GM19025 (cell line): ENCODE measurements around the gene KCNJ13.

Experiments
- ATAC-seq: cut with Tn5 transposase; IDR thresholded peaks from one replicate; pipeline ENCODE4 v1.9.1; 2021; ENCODE audit warnings: mild to moderate bottlenecking, low read depth, moderate library complexity; ENCODE audit not compliant: unreplicated experiment

The KCNJ13 gene

DNA sequence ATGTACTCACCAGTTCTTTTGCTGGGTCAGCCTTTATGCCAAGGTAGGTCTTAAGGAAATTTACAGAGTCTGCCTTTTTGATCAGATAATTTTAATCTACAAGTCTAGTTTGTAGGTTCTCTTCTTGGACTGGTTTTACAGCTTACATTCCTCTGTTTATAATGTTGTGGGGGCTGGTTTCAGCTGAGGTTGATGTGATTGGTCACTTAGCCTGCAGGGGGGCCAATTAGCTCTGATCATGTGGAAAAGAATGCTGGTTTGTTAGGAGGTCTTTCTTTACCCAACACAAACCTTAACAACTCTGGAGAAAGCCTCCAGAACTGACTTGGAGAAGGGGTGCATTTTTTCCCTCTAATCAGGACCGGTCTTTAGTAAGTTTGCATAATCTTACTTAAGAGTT is at the start of gene KCNJ13:
Gene KCNJ13 (minus strand): TSS at position 131 of the 400 bp plus-strand sequence. CDS start 5,203 bp downstream, outside the sequence.
- no peak for ATAC-seq

DNA sequence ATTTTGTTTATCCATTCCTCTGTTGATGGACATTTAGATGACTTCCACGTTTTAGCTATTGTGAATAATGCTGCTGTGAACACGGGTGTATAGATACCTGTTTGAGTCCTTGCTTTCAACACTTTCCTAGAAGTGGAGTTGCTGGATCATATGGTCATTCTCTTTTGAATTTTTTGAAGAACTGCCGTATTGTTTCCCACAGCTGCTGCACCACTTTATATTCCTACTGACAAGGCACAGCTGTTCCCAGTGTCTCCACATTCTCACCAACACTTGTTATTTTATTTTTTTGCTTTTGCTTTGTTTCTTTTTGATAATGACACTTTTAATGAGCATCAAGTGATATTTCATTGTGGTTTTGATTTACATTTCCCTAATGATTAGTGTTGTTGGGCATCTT is 41.4 kb upstream of the KCNJ13 start:
- ATAC-seq: no peak

DNA sequence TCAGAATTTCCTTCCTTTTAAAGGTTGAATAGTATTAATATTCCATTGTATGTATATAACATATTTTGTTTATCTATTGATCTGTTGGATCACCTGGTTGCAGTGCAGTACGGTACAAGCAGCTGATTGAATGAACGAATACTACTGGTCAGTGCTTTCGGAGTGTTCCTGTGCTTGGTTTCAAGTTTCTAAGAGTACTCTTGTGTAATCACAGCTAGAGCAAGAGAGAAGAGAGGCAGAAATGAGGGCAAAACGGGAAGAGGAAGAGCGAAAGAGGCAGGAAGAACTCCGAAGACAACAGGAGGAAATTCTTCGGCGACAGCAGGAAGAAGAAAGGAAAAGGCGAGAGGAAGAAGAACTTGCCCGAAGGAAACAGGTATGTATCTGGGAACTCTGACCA is 40.3 kb upstream of the KCNJ13 start:
- ATAC-seq: no peak

DNA sequence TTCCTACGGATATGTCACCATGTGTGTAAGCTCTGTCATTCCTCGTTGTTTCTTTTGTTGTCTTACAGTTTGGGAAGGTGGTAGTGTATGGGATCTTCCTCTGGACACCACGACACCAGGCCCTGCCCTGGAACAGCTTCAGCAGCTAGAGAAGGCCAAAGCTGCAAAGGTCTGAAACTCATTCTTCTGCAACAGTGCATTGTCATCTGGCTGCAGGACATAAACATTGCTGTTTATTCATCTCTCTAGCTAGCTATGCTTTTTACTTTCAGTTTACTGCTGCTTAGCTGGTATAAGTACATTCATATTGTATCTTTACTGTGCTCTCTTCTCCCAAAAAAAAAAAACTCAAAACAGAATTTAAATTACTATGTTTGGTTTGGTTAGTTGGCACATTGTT is 39.2 kb upstream of the KCNJ13 start:
- no peak for ATAC-seq

DNA sequence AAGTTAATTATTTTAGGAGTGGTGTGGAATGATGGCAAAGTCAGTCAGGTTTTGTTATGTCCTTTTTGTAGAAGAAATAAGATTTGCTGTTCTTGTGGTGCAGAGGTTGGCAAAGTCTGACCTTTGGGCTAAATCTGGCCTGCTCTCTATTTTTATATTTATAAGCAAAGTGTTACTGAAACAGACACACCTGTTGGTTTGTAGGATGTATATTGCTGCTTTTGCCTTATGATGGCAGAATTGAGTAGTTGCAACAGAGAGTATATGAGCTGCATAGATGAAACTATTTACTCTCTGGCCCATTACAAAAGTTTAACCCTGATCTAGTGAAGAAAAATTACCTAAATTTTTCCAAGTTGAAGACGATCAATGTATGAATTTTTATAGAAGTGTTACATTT is 34.1 kb upstream of the KCNJ13 start:
- ATAC-seq: no peak

DNA sequence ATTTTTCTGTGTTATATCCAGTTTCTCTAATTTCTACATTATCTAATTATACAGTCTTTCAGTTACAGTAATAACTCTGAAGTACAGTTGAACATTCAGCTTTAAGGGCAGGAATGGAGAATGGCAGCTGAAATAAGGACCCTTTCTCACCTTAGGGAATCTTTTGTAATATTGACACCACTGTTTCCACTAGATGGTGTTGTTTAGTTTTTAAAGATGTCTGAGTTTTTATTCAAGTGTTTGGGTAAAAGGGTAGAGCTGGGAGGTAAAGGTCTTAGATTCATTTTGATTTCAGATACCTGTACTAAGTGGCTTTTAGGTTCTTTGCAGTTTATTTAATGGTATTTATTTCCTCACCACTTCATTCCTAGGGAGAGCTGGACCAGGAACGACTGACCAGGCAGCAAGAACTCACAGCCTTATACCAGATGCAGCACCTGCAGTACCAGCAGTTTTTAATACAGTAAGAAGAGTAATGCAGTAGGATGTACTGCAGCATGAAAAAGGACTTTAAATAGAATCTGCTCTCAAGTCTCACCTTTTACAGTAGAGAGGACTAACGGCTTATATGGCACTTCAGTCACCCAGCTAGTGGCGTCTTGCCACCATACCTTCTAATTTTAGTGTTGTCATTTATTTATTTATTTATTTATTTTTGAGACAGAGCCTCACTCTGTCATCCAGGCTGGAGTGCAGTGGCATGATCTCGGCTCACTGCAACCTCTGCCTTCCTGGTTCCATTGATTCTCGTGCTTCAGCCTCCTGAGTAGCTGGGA is 33.2 kb upstream of the KCNJ13 start:
- ATAC-seq: no peak

DNA sequence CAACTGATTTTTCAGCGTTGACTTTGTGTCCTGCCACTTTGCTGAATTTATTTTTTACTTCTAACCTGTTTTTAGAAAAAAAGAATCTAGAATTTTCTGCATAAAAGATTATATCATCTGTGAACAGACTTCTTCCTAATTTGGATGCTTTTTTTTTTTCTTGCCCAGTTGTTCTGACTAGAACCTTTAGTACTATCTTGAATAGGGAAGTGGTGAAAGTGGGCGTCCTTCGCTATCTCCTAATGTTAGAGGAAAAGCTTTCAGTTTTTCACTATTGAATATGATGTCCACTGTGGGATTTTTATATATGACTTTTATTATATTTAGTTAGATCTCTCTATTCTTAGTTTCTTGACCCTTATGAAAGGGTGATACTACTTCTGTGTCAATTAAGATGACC is 25.7 kb upstream of the KCNJ13 start:
- ATAC-seq: no peak

DNA sequence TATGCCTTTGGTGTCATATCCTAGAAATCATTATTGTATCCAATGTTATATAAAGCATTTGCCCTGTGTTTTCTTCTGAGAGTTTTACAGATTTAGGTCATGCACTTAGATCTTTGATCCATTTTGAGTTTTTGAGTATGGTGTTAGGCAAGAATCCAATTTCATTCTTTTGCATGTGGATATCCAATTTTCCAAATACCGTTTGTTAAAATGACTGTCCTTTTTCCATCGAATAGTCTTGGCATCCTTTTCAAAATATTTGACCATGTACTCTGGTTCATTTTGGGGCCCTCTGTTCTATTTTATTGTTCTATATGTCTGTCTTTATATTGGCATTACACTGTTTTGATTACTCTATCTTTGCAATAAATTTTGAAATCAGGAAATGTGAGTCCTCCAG is 23.8 kb upstream of the KCNJ13 start:
- no peak for ATAC-seq

DNA sequence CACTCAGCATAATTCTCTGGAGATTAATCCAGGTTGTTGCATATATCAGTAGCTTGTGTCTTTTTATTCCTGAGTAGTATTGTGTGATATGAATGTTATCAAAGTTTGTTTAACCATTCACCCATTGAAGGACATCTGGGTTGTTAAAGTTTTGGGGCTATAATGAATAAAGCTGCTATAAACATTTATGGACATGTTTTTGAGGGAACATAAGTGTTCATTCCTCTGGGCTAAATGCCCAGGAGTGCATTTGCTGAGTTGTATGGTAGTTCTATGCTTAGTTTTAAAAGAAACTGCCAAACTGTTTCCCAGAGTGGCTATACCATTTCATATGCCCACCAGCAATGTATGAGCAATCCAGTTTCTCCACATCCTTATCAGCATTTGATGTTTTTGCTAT is 21.8 kb upstream of the KCNJ13 start:
- ATAC-seq: no peak

DNA sequence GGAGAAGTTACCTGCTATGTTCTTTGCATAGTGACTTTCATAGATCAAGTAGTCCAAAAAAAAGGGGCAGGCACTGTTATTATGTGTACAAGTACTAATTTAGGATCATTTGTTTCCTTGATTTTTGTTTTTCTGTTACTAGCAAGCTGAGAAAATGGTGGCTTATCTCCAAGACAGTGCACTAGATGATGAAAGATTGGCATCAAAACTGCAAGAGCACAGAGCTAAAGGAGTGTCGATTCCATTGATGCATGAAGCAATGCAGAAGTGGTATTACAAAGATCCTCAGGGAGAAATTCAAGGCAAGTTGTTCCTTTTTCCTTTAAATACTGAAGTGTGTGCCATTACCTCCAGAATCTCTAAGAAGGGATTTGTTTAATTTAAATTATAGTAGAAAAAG is 19.6 kb upstream of the KCNJ13 start:
- ATAC-seq: no peak

DNA sequence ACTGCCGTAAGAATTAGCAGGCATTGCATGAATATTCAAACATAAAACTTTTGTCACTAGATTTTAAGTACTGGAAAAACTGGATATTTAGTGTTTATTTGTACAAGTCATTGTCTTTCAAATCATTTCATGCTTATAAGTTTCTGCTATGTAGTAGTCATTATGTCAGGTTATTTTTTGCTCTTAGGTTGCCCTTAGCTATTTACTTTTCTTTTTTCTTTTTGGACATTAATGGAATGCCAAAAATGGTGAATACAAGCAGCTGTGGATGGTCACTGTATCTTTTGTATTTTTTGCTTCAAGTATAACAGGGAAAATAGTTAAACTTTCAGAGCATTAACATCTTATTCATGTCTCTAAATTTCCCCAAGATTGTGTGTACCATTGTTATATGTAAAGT is 18.6 kb upstream of the KCNJ13 start:
- ATAC-seq: no peak

DNA sequence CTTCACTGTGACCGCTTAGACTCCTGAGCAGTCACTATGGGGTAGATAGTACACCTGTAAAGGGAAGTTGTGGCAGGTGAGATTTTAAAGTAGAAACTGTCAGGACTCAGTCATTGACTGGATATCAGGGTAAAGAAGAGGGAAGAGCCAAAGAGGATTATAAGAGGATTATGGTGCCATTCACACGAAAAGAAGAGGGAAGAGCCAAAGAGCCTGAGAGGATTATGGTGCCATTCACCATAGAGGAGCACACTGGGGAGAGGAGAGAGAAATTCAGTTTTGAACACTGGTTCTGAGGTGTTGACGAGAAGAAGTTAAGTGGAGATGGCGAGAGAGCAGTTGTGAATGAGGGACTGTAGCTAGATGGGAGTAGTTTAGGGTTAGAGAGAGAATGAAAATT is 16.9 kb upstream of the KCNJ13 start:
- ATAC-seq: no peak

DNA sequence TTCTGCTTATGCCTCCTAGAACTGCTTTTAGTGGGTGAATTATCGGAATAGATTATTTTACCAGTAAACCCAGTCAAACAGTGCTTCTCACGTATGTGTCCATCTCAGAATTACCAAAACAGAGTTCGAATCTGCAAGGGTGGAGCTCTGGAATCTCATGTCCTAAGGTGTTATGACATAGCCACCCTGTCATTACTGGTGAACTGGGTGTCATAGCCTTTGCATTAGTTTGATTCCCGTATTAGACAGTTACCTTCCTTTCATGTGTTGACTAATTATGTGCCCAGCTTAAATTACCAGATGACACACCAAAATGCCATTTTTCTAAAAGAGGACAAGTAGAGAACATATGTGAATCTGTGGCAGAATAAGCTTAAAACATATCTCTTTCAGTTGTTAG is 15.2 kb upstream of the KCNJ13 start:
- no peak for ATAC-seq

DNA sequence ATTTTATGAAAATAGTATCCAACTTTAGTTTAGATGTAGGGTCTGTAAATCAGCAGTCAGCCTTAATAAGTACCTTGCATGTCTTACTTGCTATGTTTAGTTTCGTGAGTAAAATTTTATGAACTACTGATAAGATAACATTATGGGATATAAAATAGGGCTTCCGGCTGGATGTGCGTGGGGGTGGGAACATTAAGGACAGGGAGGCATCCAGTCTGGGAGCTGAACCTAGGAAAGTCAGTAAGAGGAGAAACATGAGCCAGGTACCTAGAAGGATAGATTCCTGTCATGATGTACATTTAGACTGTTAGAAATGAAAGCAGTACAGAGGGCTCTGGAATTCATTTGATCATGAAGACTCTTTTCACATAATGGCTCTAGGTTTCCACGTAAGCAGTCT is 12.7 kb upstream of the KCNJ13 start:
- ATAC-seq: no peak

DNA sequence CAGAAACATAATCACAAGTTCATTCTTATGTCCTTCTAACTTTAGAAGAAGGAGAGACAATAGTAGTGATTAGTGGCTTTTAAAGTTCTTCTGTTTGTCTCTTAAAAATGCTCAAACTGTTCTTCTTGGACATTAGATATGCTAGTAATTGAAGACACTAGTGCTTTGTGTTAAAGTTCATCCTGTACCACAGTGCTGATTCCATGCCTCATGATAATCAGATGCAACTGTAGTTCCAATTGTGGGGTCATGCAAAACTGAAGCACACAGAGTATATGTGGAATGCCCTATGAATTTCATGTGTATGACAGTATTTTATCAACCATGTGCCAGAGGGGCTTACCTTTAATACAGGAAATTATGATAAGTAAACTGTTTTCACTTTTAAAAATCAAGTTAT is 11.4 kb upstream of the KCNJ13 start:
- no peak for ATAC-seq

DNA sequence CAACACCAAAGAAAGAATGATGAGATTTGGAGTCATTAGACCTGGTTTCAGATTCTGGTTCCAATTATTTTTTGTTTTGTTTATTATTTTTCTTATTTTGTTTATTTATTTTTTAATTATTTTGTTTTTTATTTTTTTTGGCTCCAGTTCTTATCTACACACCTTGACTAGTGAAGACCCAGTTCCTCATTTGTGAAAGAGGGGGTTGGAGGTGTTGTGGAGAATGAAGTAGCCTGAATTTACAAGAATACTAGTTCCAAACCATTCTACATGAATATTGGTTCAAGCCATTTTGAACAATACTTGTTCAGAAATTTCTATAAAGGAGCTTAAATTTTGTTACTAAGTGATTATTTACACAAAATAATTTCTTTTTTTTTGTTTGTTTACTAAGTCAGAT is 6.9 kb upstream of the KCNJ13 start:
- ATAC-seq: no peak

DNA sequence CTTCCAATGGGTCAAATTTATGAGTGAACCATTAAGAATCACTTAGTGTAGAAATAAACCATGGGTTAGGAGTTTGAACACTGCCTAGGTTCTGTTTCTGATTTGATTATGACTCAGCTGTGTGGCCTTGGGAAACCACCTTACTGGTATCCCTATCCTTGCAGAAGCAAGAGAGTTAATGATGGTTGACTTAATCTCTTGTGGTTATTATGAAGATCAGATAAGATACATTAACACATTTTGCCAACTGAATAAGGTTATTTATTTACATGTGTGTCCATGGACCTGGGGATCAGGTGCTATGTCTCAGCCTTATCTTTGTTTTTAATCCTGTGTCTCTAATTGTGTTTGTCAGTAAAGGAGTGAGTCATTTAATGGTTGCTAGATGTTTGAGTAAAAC is 5.4 kb upstream of the KCNJ13 start:
- ATAC-seq: peak; percentile 97

DNA sequence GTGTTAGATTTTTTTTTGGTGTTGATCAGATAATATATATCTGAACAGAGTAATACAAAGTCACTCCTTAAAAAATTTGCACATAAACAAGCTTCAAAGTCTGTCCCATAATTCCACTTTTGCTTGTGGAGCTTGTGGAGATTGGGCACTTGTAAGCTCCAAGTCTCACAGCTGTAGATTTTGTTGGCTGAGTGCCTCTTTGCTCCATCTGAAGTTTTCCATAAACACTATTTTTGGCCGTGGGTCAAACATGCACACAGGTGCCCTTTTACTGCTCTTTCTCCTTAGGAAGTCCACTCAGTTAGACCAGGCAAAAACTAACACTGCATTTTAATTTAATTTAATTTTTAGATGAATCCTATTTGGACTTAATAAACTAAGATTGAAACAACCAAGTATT is 3.6 kb upstream of the KCNJ13 start:
- no peak for ATAC-seq

DNA sequence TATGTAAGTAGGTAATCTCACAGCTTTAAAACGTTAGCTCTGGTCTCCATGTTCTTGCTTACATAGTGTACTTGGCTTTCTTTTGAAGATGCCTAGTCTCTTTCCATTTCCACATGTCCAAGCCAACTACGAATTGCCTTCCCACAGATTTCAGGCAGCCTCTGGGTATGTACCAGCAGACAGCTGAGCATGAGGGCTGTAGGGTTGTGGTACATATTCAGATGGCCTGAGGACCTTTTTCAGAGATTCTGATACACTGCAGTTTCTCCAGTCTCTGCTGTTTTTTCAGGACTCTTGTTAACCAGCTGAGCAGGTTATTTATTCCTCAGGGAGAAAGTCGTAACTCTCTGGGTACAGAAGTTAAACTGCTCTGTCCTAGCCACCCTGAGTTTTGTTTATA is 3.1 kb upstream of the KCNJ13 start:
- no peak for ATAC-seq

DNA sequence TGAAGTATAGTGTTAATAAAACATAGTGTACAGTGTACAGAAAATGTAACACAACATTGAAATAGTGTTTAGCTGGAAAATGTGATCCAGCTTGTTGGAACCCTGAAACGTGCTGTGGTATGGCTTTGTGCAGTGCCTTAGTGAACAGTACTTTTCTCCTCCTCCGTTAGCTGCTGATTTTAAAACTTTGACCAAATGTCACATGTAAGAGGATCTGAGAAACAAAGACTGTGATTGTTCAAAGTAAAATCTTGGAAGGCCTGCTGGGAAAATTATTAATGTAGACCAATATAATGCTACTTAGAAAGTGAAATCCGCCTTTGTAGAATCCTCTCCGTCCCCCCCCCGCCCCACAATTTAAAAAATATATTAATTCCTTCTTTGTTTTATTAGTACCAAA is 911 bp upstream of the KCNJ13 start:
- ATAC-seq: no peak

DNA sequence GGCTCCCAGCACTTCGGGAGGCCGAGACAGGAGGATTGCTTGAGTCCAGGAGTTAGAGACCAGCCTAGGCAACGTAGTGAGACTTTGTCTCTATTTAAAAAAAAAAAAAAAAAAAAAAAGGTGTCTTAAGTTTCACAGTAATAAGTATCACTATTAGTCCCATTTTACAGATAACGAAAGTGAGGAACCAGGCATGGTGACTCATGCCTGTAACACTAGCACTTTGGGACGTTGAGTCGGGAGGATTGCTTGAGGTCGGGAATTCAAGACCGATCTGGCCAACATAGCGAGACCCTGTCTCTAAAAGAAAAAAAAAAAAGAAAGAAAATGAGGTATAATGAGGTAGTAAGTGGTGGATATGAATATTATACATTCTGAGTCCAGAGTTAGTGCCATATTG is 2.5 kb downstream of the KCNJ13 start:
- no peak for ATAC-seq

DNA sequence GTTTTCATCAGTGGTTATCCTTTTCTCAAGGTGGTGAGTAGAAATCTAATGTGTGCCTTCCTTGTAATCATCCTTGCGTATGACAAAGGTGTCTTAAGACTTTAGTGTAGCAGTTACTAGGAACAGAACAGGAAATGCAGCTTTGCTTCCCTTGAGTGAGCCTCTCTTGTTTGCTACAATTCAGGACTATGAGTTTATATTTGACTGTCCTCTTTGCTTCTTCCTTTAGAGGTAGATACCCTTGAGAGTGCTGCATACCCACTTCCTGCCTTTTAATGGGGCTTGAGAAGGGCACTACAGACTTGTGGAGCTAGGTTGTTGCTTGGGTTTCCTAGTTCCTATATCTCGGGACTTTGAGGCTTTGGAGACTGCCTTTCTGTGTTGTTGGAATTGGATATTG is 3.8 kb downstream of the KCNJ13 start:
- ATAC-seq: no peak

DNA sequence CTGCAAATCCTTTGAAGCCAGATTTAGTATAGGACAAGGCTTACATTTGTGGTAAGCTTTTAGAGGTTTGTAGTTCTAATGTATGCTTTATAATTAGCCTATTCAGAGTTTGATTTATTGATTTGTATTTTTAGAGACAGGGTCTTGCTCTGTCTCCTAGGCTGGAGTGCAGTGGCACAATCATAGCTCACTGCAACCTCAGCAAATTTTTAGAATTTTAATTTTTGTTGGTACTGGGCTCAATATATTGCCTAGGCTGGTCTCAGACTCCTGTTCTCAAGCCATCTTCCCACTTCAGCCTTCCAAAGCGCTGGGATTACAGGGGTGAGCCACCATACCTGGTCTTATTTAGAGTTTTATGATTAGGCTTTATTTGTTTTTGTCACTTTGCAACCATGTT is 4.5 kb downstream of the KCNJ13 start:
- no peak for ATAC-seq
